H9 (cell line): ENCODE results near the gene XIAP. TPM values are rescaled to one million over a fixed set of nuclear protein-coding genes. Genes with fewer than 3 reads are reported as not detected.

Source experiments
- DNase-seq: peaks from one replicate; pipeline ENCODE4 v3.0.0-alpha.2; 2017
- H2AFZ ChIP-seq: one replicate; pipeline ENCODE4 v1.6.1; 2013; ENCODE audit warnings: mild to moderate bottlenecking, low read length, control low read depth, moderate library complexity
- H2AK5ac ChIP-seq: 2 replicates; pipeline ENCODE4 v1.6.1; 2013; ENCODE audit warnings: low read length, control low read depth, mixed read lengths; ENCODE audit not compliant: insufficient read length
- H2BK120ac ChIP-seq: one replicate; pipeline ENCODE4 v1.6.1; 2013; ENCODE audit warnings: low read depth, mild to moderate bottlenecking, low read length, control low read depth, inconsistent platforms; ENCODE audit not compliant: poor library complexity, severe bottlenecking
- H2BK12ac ChIP-seq: 2 replicates; pipeline ENCODE4 v1.6.1; 2013; ENCODE audit warnings: low read length, control low read depth, mixed read lengths, low read depth; ENCODE audit not compliant: insufficient read length
- H2BK15ac ChIP-seq: 2 replicates; pipeline ENCODE4 v1.6.1; 2013; ENCODE audit warnings: low read depth, low read length, control low read depth
- H2BK20ac ChIP-seq: one replicate; pipeline ENCODE4 v1.6.1; 2013; ENCODE audit warnings: low read depth, mild to moderate bottlenecking, low read length, control low read depth, inconsistent platforms; ENCODE audit not compliant: poor library complexity, severe bottlenecking
- H2BK5ac ChIP-seq: 2 replicates; pipeline ENCODE4 v1.6.1; 2013; ENCODE audit warnings: low read length, control low read depth, mixed read lengths; ENCODE audit not compliant: insufficient read length
- H3K14ac ChIP-seq: 2 replicates; pipeline ENCODE4 v1.6.1; 2013; ENCODE audit warnings: low read length, control low read depth; ENCODE audit not compliant: insufficient read depth
- H3K18ac ChIP-seq: 2 replicates; pipeline ENCODE4 v1.6.1; 2013; ENCODE audit warnings: low read depth, mild to moderate bottlenecking, mixed read lengths, low read length, control low read depth; ENCODE audit not compliant: insufficient read length
- H3K23ac ChIP-seq: 2 replicates; pipeline ENCODE4 v1.6.1; 2013; ENCODE audit warnings: low read length, control low read depth, mixed read lengths, low read depth; ENCODE audit not compliant: insufficient read length
- H3K23me2 ChIP-seq: 2 replicates; pipeline ENCODE4 v1.6.1; 2013; ENCODE audit warnings: low read depth, mild to moderate bottlenecking, mixed read lengths, low read length, control low read depth; ENCODE audit not compliant: insufficient read length, poor library complexity, severe bottlenecking
- H3K27ac ChIP-seq: 2 replicates; pipeline ENCODE4 v1.5.1; 2013; ENCODE audit warnings: low read length, control low read depth, mixed read lengths, low read depth; ENCODE audit not compliant: insufficient read length
- H3K27me3 ChIP-seq: 2 replicates; pipeline ENCODE4 v1.6.1; 2013; ENCODE audit warnings: low read length, control low read depth, inconsistent platforms; ENCODE audit not compliant: insufficient read depth
- H3K4ac ChIP-seq: 2 replicates; pipeline ENCODE4 v1.6.1; 2013; ENCODE audit warnings: low read depth, mild to moderate bottlenecking, control low read depth, inconsistent platforms, low read length, moderate library complexity
- H3K4me1 ChIP-seq: 2 replicates; pipeline ENCODE4 v1.6.1; 2013; ENCODE audit warnings: low read length, control low read depth, inconsistent platforms; ENCODE audit not compliant: insufficient read depth
- H3K4me2 ChIP-seq: 2 replicates; pipeline ENCODE4 v1.6.1; 2013; ENCODE audit warnings: low read length, control low read depth, mixed read lengths; ENCODE audit not compliant: insufficient read length, insufficient read depth
- H3K56ac ChIP-seq: 2 replicates; pipeline ENCODE4 v1.6.1; 2013; ENCODE audit warnings: low read depth, mild to moderate bottlenecking, mixed read lengths, low read length, control low read depth; ENCODE audit not compliant: insufficient read length
- H3K79me1 ChIP-seq: 2 replicates; pipeline ENCODE4 v1.6.1; 2013; ENCODE audit warnings: low read depth, mild to moderate bottlenecking, moderate library complexity, low read length, control low read depth, inconsistent platforms; ENCODE audit not compliant: insufficient read depth, poor library complexity, severe bottlenecking
- H3K79me2 ChIP-seq: 2 replicates; pipeline ENCODE4 v1.6.1; 2013; ENCODE audit warnings: low read length, control low read depth, inconsistent platforms; ENCODE audit not compliant: insufficient read depth
- H3K9ac ChIP-seq: 2 replicates; pipeline ENCODE4 v1.6.1; 2013; ENCODE audit warnings: low read length, control low read depth, mixed read lengths; ENCODE audit not compliant: insufficient read length; ENCODE audit errors: extremely low read depth
- H3K9me3 ChIP-seq: one replicate; pipeline ENCODE4 v1.6.1; 2013; ENCODE audit warnings: low read depth, low read length, inconsistent platforms; ENCODE audit not compliant: control insufficient read depth
- H3T11ph ChIP-seq: one replicate; pipeline ENCODE4 v1.6.1; 2013; ENCODE audit warnings: mild to moderate bottlenecking, low read length, control low read depth, inconsistent platforms
- H4K20me1 ChIP-seq: one replicate; pipeline ENCODE4 v1.6.1; 2013; ENCODE audit not compliant: control insufficient read depth, insufficient read length, insufficient read depth
- H4K5ac ChIP-seq: 2 replicates; pipeline ENCODE4 v1.6.1; 2013; ENCODE audit warnings: low read depth, mild to moderate bottlenecking, mixed read lengths, low read length, control low read depth; ENCODE audit not compliant: insufficient read length
- H4K8ac ChIP-seq: replicated peaks from 2 replicates; pipeline ENCODE4 v1.6.1; 2013; ENCODE audit warnings: low read length, control low read depth, mixed read lengths, low read depth; ENCODE audit not compliant: insufficient read length
- H4K91ac ChIP-seq: 2 replicates; pipeline ENCODE4 v1.6.1; 2013; ENCODE audit warnings: low read depth, mild to moderate bottlenecking, moderate library complexity, mixed read lengths, low read length, control low read depth; ENCODE audit not compliant: insufficient read length
- H3K27ac Mint-ChIP-seq, 3 experiments: 2 replicates in 2 of 3; 3 replicates in 1 of 3; pipeline ENCODE4 v1.8.0; 2020 to 2021; ENCODE audit warnings: mixed read lengths in 3 of 3, mild to moderate bottlenecking in 1 of 3, moderate library complexity in 1 of 3
- H3K27me3 Mint-ChIP-seq: 2 replicates; pipeline ENCODE4 v1.8.0; 2021; ENCODE audit warnings: low read depth, mild to moderate bottlenecking, moderate library complexity, mixed read lengths
- H3K36me3 Mint-ChIP-seq, 3 experiments: 2 replicates in 2 of 3; 3 replicates in 1 of 3; pipeline ENCODE4 v1.8.0; 2020 to 2021; ENCODE audit warnings: low read depth in 3 of 3, mixed read lengths in 3 of 3; ENCODE audit not compliant: insufficient read depth in 1 of 3
- H3K4me1 Mint-ChIP-seq, 2 experiments: 2 replicates each; pipeline ENCODE4 v1.8.0; 2020; ENCODE audit warnings: mixed read lengths in 2 of 2
- H3K4me3 Mint-ChIP-seq, 2 experiments: 2 replicates in 1 of 2; 3 replicates in 1 of 2; pipeline ENCODE4 v1.8.0; 2020 to 2021; ENCODE audit warnings: mild to moderate bottlenecking in 2 of 2, mixed read lengths in 2 of 2, moderate library complexity in 1 of 2
- H3K9me3 Mint-ChIP-seq, 2 experiments: 2 replicates in 1 of 2; 3 replicates in 1 of 2; pipeline ENCODE4 v1.8.0; 2020; ENCODE audit warnings: mild to moderate bottlenecking in 2 of 2, mixed read lengths in 2 of 2, moderate library complexity in 1 of 2
- WGBS: extraction: QIAGEN DNeasy Blood & Tissue Kit; methylation state at CpG from one replicate; pipeline ENCODE4 v1.1.7; 2013; ENCODE audit warnings: missing lambda C conversion rate, low lambda C conversion rate, mixed read lengths; ENCODE audit not compliant: insufficient read length; ENCODE audit errors: extremely low coverage; 5-methylcytosine and 5-hydroxymethylcytosine counted together
- total RNA-seq: library from RNA; stranded (reverse); gene quantifications from 2 replicates; pipeline ENCODE4 v1.2.1, GENCODE V29; 2021
- TF ChIP-seq, protein P1 (sequence below): fragments of 200-600 bp; sonication (generic); conservative IDR thresholded peaks from 3 replicates; pipeline ENCODE4 v1.8.0; 2021; ENCODE audit warnings: antibody characterized with exemption, mild to moderate bottlenecking

Gene XIAP
- total RNA-seq, 1 experiment from 2014 or later: 40.5 TPM

GRCh38 chrX:123873956-123874355 is 14.1 kb downstream of the XIAP start:
- H3K79me2 ChIP-seq: no peaks in the 10 kb centered on the region; the same call in 1 of the 2 replicates

More at GRCh38 chrX:123873956-123874355, 14.1 kb downstream of the XIAP start:
- no peak overlapping the region for H2BK20ac ChIP-seq
- no peak overlapping the region for H3K4me2 ChIP-seq
- no peak overlapping the region for H3K23ac ChIP-seq
- no peaks in the 10 kb centered on the region for H3K79me1 ChIP-seq
- H3T11ph ChIP-seq: no peak overlapping the region
- whole genome bisulfite sequencing: no CpG with 5 or more reads among the region's 1 CpG
- H3K27me3 ChIP-seq: no peaks in the 10 kb centered on the region
- no peak overlapping the region for H3K14ac ChIP-seq
- no peak overlapping the region for H3K4ac ChIP-seq
- H3K23me2 ChIP-seq: no peaks in the 10 kb centered on the region
- Mint-ChIP-seq H3K9me3 (peaks cover 7 to 51% of the 10 kb centered on the region in 2 experiments), H3K27ac (no peak overlapping the region), H3K4me1 (no peaks in the 10 kb centered on the region), H3K27me3 (no peaks in the 10 kb centered on the region), H3K4me3 (no peak overlapping the region), H3K36me3 (peaks cover 8 to 16% (median 12%) of the 10 kb centered on the region in 3 experiments; a peak in 6 of 7 replicates)
- no peak overlapping the region for H3K56ac ChIP-seq
- H3K9ac ChIP-seq: no peak overlapping the region
- H3K18ac ChIP-seq: no peak overlapping the region
- no peaks in the 10 kb centered on the region for H4K20me1 ChIP-seq
- H3K4me1 ChIP-seq: no peaks in the 10 kb centered on the region
- no peak overlapping the region for H2BK15ac ChIP-seq
- no peak for DNase-seq
- H2BK5ac ChIP-seq: no peak overlapping the region
- TF ChIP-seq, protein P1, sequence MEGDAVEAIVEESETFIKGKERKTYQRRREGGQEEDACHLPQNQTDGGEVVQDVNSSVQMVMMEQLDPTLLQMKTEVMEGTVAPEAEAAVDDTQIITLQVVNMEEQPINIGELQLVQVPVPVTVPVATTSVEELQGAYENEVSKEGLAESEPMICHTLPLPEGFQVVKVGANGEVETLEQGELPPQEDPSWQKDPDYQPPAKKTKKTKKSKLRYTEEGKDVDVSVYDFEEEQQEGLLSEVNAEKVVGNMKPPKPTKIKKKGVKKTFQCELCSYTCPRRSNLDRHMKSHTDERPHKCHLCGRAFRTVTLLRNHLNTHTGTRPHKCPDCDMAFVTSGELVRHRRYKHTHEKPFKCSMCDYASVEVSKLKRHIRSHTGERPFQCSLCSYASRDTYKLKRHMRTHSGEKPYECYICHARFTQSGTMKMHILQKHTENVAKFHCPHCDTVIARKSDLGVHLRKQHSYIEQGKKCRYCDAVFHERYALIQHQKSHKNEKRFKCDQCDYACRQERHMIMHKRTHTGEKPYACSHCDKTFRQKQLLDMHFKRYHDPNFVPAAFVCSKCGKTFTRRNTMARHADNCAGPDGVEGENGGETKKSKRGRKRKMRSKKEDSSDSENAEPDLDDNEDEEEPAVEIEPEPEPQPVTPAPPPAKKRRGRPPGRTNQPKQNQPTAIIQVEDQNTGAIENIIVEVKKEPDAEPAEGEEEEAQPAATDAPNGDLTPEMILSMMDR: no peak
- H4K91ac ChIP-seq: no peak overlapping the region
- peaks cover 8% of the 10 kb centered on the region for H3K9me3 ChIP-seq
- no peak overlapping the region for H2BK12ac ChIP-seq
- H2AK5ac ChIP-seq: no peak overlapping the region
- H4K5ac ChIP-seq: no peak overlapping the region
- no peak overlapping the region for H3K27ac ChIP-seq
- H2AFZ ChIP-seq: no peak overlapping the region
- H2BK120ac ChIP-seq: no peak overlapping the region
- H4K8ac ChIP-seq: no peak overlapping the region
